HT1080 (cell line): ENCODE data around the gene PGLYRP3. TPM values are rescaled to one million over a fixed set of nuclear protein-coding genes. Genes with fewer than 3 reads are reported as not detected.

Experiments
- DNase-seq: peaks from one replicate; pipeline ENCODE4 v3.0.0-alpha.2; 2015; ENCODE audit warnings: low read depth
- polyA plus RNA-seq, 2 experiments: library from polyadenylated mRNA; depleted of rRNA; stranded (reverse); fragments of >200 nt; gene quantifications; 2 replicates each; pipeline ENCODE4 v1.2.3, GENCODE V29; 2015
- total RNA-seq: library from RNA; depleted of rRNA; stranded (reverse); fragments of >200 nt; shearing (Covaris generic); gene quantifications from 2 replicates; pipeline ENCODE4 v1.2.3, GENCODE V29; 2014; rRNA removed

PGLYRP3 gene, protein sequence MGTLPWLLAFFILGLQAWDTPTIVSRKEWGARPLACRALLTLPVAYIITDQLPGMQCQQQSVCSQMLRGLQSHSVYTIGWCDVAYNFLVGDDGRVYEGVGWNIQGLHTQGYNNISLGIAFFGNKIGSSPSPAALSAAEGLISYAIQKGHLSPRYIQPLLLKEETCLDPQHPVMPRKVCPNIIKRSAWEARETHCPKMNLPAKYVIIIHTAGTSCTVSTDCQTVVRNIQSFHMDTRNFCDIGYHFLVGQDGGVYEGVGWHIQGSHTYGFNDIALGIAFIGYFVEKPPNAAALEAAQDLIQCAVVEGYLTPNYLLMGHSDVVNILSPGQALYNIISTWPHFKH
- total RNA-seq: not detected in 2 replicates
- polyA plus RNA-seq (2015; cell fraction: cytosol; rRNA removed): not detected in 2 replicates
- not detected in 2 replicates for polyA plus RNA-seq (2015; cell fraction: nucleus; rRNA removed)

DNA sequence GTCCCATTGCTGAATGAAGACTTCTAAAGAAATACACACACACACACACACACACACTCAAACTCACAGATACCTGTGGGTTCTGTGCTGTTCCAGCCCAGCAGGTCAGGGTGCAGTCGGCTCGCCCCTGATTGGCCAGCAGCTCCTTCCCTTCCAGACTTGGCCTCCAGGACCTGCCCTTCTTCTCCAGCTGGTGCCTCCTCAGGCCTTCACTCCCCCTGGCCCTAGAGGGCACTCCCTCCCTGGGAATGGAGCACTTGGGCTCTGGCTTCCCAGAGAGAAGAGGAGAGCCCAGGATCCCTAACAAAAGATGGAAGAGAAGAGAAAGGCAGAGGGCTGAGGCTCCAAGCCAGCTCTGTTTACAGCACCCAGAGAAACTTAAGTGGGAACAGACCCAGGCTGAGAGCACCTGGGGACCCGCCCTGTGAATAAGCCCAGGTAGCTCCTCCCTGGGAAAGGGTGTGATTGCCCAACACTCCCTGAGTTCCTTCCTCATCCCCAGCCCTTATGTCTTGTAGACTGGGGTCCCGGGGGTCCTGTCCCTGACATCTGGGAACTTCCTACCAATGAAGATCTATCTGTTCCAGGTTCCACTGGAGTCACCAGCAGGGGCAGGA is at the start of gene PGLYRP3:
PGLYRP3 (minus strand) TSS at position 383 of the 617 bp plus-strand sequence. CDS start 2,287 bp downstream, outside the sequence.
- no peak for DNase-seq

GRCh38 chr1:153362187-153362775 is 49.5 kb upstream of the PGLYRP3 start:
- no peak for DNase-seq

DNA sequence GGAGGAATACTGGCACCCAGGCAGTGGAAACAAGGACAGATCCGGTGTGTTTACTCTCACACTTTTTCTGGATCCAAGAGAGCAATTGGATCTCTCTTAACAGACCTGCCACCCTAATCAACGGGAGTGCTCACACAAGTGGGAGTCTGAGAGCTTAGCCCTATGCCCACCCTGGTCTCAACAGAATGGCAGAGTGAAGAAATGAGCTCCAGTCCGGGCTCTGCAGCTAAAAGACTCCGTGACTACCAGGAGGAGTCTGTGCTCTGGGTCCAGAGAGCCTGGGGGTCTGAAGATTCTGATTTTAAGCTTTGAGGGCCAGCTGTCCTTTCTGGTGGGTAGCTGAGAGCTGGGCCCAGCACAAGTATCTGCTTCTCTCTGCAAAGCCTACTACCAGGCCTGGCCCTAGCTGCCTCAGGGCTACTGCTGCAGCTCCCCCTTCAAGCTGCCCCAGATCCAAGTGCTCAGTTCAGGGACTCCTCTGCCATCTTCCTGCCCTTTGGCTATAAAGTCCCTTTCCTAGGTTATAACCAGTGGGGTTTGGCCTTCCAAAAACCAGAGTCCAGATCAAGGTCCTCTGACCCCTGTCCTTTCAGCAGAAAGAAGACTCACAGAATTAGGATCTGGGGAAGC is 48.8 kb upstream of the PGLYRP3 start:
- DNase-seq: no peak

DNA sequence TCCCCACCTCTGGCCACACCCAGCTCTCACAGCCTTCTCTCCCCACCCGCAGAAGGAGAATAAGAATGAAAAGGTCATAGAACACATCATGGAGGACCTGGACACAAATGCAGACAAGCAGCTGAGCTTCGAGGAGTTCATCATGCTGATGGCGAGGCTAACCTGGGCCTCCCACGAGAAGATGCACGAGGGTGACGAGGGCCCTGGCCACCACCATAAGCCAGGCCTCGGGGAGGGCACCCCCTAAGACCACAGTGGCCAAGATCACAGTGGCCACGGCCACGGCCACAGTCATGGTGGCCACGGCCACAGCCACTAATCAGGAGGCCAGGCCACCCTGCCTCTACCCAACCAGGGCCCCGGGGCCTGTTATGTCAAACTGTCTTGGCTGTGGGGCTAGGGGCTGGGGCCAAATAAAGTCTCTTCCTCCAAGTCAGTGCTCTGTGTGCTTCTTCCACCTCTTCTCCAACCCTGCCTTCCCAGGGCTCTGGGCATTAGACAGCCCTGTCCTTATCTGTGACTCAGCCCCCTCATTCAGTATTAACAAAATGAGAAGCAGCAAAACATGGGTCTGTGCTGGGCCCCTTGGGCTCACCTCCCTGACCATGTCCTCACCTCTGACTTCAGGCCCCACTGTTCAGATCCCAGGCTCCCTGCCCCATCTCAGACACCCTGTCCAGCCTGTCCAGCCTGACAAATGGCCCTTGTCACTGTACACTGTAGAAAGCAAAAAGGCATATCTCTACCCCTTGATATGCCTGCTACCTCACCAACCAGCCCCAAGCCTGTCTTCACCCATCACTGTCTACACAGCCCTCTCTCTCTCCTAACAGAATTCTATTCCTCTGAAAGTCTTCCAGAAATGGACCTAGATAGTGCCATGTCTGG is 48.1 kb upstream of the PGLYRP3 start:
- no peak for DNase-seq

- no peak for DNase-seq
Observed at GRCh38 chr1:153360190-153360589, 47.4 kb upstream of the PGLYRP3 start.

DNA sequence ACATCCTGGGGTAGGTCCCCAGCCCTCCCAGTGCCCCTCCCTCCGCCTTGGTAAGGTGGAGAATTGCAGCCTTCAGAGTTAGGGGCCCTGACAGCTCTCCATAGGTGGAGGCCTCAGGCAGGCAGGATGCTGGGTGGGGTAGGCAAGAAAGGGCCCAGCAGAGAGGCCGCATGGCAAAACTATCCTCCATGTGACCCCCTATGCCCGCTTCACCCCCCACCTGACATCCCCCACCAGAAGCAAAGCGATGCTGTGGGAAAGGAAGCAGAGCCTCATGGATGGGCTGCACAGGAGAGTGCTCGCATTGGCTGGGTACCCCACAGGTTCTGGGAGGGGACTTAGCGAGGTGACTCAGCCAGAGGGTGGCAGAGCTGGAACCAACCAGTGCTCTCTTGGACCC is 46.5 kb upstream of the PGLYRP3 start:
- DNase-seq: no peak

GRCh38 chr1:153358691-153358975 is 45.9 kb upstream of the PGLYRP3 start:
- no peak for DNase-seq

GRCh38 chr1:153357853-153358690 is 45.3 kb upstream of the PGLYRP3 start, which contains the start of gene S100A9:
Gene S100A9 (plus strand): TSS chr1:153357854. CDS start chr1:153358284, 430 bp downstream.
- no peak for DNase-seq

- DNase-seq: no peak
Observed at GRCh38 chr1:153357076-153357852, 44.5 kb upstream of the PGLYRP3 start.

DNA sequence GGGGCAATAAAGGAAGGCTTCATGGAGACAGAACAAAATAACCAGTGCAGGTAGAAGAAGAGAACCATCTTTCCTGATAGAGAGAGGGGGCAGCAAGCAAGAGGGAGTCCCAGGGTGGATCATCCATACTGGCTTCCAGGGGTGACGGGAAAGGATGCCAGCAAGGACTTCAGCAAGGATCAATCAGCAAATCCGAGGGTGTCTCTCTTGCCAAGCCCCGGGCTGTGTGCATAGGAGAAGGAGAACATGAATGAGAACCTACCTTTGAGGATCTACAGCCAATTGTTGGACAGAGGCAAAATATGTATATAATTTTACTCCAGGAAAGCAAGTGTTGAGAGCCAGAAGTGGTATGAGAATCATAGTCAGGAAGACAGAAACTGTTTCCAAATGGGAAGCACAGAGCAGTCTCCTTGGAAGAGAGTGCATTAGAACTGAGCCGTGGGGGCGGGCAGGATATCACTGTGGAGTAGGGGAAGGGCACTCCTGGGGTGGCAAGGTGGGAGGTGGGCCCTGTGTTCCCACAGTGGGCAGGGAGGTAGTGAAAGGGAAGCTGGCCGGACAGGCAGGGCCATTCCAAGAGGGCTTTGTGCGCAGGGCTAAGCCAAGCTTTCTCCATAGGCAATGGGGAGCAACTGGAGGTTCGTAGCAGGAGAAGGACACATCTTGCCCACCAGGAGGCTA is 43.8 kb upstream of the PGLYRP3 start:
- DNase-seq: no peak

DNA sequence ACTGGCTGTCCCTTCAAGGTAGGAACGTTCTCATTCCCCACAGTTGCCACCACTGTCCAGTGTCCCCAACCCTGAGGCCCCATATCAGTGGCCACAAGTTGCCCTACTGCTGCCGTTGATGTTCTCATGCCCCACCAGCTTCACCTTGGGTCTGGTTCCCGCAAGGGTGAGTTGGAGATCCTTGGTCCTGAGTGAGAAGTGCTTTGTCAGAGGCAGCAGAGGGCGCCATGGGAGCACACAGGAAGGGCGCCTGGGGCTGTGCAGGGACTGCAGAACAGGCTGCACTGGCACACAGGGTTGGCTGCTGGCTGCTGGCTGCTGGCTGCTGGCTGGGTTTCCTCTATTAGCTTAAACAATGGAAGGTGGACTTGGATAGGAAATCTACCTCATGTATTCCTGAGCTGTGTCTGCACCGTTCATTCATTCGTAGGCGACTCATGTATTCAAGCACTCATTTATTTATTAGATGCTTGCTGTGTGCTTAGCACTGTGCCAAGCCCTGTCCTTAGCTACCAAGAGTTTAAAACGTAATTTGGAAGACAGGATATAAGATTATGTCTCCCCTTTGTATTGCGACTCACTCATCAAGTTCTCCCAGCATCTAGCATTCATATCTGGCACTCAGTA is 42.8 kb upstream of the PGLYRP3 start:
- DNase-seq: peak; percentile 50

DNA sequence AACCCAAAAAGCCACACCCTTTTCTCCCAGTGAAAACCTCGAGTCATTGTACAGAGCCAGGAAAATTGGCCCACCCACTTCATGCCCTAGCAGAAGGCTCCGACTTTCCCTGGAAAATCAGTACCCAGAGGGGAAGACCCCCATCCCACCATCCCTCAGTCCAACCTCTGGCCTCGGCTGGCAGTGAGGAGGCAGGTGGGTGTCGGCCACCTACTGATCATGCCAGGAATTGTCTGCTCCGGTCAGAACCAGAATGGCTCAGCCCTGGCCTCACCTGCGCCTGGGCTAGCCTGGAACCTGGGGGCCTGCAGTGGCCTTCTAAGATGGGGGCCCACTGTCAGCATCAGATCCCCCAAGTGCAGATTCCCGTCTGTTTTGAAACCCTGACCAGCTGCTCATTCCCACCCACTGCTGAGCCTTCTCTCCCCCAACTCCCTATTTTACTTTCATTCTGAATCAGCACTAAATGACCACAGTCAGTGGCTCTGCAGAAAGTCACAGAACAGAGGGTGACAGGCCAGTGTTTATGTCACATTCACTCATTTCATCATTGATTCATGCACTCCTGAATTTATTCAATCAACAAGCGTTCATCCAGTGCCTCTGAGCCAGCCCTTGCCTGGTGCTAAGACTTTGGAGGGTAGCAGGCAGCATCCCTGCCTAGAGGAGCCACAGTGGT is 41.9 kb upstream of the PGLYRP3 start:
- no peak for DNase-seq

- no peak for DNase-seq
Observed at GRCh38 chr1:153353226-153353947, 40.6 kb upstream of the PGLYRP3 start.

DNA sequence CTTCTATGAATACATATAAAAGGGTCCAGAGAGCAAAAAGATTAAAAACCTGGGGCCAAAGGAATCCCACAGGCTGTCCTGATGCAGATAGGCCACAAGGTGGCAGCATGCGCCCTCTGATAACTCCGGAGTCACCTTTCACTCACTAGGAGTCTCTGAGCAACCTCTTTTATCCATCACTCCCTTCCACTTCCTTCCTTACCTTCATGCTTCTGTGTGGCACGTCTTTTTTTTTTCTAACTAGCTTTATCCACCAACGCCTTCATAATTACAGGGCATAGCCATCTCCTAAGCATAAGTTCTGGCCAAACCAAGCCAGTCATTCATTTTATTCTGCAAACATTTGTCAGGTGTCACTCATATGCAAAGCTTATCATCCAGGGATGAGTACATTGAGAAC is 39.8 kb upstream of the PGLYRP3 start:
- DNase-seq: peak; percentile 62

GRCh38 chr1:153350321-153350957 is 37.7 kb upstream of the PGLYRP3 start:
- no peak for DNase-seq
